Measurements from ENCODE around the gene SLC39A5.

DNA sequence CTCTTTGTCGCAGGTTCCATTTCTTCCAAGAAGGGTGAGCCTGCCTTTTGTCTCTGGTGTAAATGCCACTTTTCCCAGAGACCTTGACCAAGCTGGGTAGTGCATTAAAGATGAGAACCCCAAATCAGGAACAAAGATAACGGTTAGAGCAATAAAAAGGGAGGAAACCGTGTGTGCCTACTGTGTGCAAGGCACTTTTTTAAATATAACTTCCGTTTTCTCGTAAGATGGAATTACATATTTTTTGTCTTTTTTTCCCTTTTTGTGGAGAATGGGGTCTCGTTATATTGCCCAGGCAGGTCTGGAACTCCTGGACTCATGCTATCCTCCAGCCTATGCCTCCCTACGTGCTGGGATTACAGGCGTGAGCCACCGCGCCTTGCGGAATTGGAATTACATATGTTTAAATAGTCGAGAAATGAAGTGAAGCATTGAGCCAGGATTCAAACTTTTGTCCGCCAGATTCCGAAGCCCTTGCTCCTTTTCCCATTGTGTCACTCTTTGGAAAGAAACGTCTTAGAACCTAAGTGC is 6.2 kb upstream of the SLC39A5 start:
- TF ChIP-seq, protein P1, sequence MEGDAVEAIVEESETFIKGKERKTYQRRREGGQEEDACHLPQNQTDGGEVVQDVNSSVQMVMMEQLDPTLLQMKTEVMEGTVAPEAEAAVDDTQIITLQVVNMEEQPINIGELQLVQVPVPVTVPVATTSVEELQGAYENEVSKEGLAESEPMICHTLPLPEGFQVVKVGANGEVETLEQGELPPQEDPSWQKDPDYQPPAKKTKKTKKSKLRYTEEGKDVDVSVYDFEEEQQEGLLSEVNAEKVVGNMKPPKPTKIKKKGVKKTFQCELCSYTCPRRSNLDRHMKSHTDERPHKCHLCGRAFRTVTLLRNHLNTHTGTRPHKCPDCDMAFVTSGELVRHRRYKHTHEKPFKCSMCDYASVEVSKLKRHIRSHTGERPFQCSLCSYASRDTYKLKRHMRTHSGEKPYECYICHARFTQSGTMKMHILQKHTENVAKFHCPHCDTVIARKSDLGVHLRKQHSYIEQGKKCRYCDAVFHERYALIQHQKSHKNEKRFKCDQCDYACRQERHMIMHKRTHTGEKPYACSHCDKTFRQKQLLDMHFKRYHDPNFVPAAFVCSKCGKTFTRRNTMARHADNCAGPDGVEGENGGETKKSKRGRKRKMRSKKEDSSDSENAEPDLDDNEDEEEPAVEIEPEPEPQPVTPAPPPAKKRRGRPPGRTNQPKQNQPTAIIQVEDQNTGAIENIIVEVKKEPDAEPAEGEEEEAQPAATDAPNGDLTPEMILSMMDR (IDR thresholded peaks at IDR 0.05; ENCODE audit: poor library complexity) = no peak
- TF ChIP-seq EZH2 (IDR thresholded peaks at IDR 0.05; ENCODE audit: borderline replicate concordance) (no peak), EZH2phosphoT487 (IDR thresholded peaks at IDR 0.05; ENCODE audit: low read depth, severe bottlenecking, unreplicated experiment) (no peak)
